Measurements from ENCODE around the gene CXorf49.
"Not testable (repeated sequence)": the region's sequence is repeated elsewhere in the genome, so short reads cannot be mapped to it uniquely, and the experiment has no call there.

CXorf49 gene

GRCh38 chrX:71718185-71718584 is at the start of gene CXorf49:
Gene CXorf49 (minus strand): TSS chrX:71718285. CDS start chrX:71718151, 134 bp downstream.
- DNase-seq = not testable (repeated sequence)

- DNase-seq = not testable (repeated sequence)
These were observed 49.0 kb upstream of the CXorf49 start for GRCh38 chrX:71767134-71767533.

GRCh38 chrX:71765613-71766012 is 47.5 kb upstream of the CXorf49 start:
- not testable (repeated sequence) for DNase-seq

GRCh38 chrX:71764832-71765231 is 46.7 kb upstream of the CXorf49 start:
- not testable (repeated sequence) for DNase-seq

GRCh38 chrX:71763049-71763448 is 45.0 kb upstream of the CXorf49 start, which contains the start of gene CXorf49B:
Gene CXorf49B (plus strand): TSS chrX:71763349. CDS start chrX:71763424, 75 bp downstream.
- not testable (repeated sequence) for DNase-seq

- DNase-seq = not testable (repeated sequence)
These were observed 42.7 kb upstream of the CXorf49 start for GRCh38 chrX:71760688-71761281.

- not testable (repeated sequence) for DNase-seq
These were observed 2.3 kb upstream of the CXorf49 start for GRCh38 chrX:71720289-71720886.

GRCh38 chrX:71719195-71719594 is 1.1 kb upstream of the CXorf49 start:
- DNase-seq = not testable (repeated sequence)

GRCh38 chrX:71716323-71716722 is 1.8 kb downstream of the CXorf49 start:
- not testable (repeated sequence) for DNase-seq

GRCh38 chrX:71715551-71715950 is 2.5 kb downstream of the CXorf49 start:
- DNase-seq = not testable (repeated sequence)

GRCh38 chrX:71714064-71714463 is 4.0 kb downstream of the CXorf49 start:
- not testable (repeated sequence) for DNase-seq

GRCh38 chrX:71702853-71703252 is 15.2 kb downstream of the CXorf49 start:
- DNase-seq = not testable (repeated sequence)

GRCh38 chrX:71699023-71699344 is 19.1 kb downstream of the CXorf49 start:
- not testable (repeated sequence) for DNase-seq

- not testable (repeated sequence) for DNase-seq
These were observed 19.6 kb downstream of the CXorf49 start for GRCh38 chrX:71698299-71699022.

GRCh38 chrX:71697466-71698298 is 20.4 kb downstream of the CXorf49 start:
- DNase-seq = not testable (repeated sequence)

GRCh38 chrX:71696641-71697465 is 21.2 kb downstream of the CXorf49 start:
- DNase-seq = not testable (repeated sequence)

- DNase-seq = no peak
These were observed 38.4 kb downstream of the CXorf49 start for GRCh38 chrX:71679575-71680207.

GRCh38 chrX:71677195-71677594 is 40.9 kb downstream of the CXorf49 start:
- DNase-seq = not testable (repeated sequence)

- not testable (repeated sequence) for DNase-seq
These were observed 41.9 kb downstream of the CXorf49 start for GRCh38 chrX:71676068-71676795.

GRCh38 chrX:71675636-71676035 is 42.4 kb downstream of the CXorf49 start:
- DNase-seq = not testable (repeated sequence)

GRCh38 chrX:71671938-71672337 is 46.1 kb downstream of the CXorf49 start:
- DNase-seq = no peak

Data from islet precursor cell (in vitro differentiated cells).